Liver (tissue), 9 donors: Measurements from ENCODE around the gene OSBPL5. TPM values are rescaled to one million over a fixed set of nuclear protein-coding genes. Genes with fewer than 3 reads are reported as not detected.

Experiments
- DNase-seq: peaks from one replicate; pipeline ENCODE4 v3.0.0-alpha.2; 2017; ENCODE audit warnings: low spot score
- H3K27ac ChIP-seq, 2 donors: one replicate each; pipeline ENCODE4 v1.7.0; 2013; ENCODE audit warnings: inconsistent platforms in 2 of 2, low read length in 2 of 2, control low read depth in 1 of 2, low read depth in 1 of 2, mild to moderate bottlenecking in 1 of 2
- H3K27me3 ChIP-seq, 4 donors: one replicate each; pipeline versions ENCODE4 v1.6.1 to v1.7.0; 2013; ENCODE audit warnings: low read length in 3 of 4, inconsistent platforms in 1 of 4, mild to moderate bottlenecking in 1 of 4, moderate library complexity in 1 of 4; ENCODE audit not compliant: control insufficient read depth in 4 of 4, insufficient read depth in 4 of 4
- H3K36me3 ChIP-seq, 4 donors: one replicate each; pipeline versions ENCODE4 v1.6.1 to v1.7.0; 2013; ENCODE audit warnings: low read length in 3 of 4, mild to moderate bottlenecking in 3 of 4, low read depth in 1 of 4, moderate library complexity in 1 of 4; ENCODE audit not compliant: control insufficient read depth in 4 of 4, insufficient read depth in 3 of 4
- H3K4me1 ChIP-seq, 4 donors: one replicate each; pipeline versions ENCODE4 v1.6.1 to v1.7.0; 2013; ENCODE audit warnings: low read length in 3 of 4, mild to moderate bottlenecking in 3 of 4, moderate library complexity in 1 of 4; ENCODE audit not compliant: control insufficient read depth in 4 of 4, insufficient read depth in 4 of 4
- H3K4me3 ChIP-seq, 3 donors: one replicate each; pipeline versions ENCODE4 v1.6.1 to v1.7.0; 2013; ENCODE audit warnings: low read length in 3 of 3, control low read depth in 1 of 3, low read depth in 1 of 3, mild to moderate bottlenecking in 1 of 3
- H3K9ac ChIP-seq, 2 donors: one replicate each; pipeline ENCODE4 v1.7.0; 2013; ENCODE audit warnings: low read length in 2 of 2, mild to moderate bottlenecking in 2 of 2, moderate library complexity in 2 of 2, control low read depth in 1 of 2, low read depth in 1 of 2
- H3K9me3 ChIP-seq, 4 donors: one replicate each; pipeline versions ENCODE4 v1.6.1 to v1.7.0; 2013; ENCODE audit warnings: low read length in 3 of 4; ENCODE audit not compliant: control insufficient read depth in 4 of 4
- ATF3 ChIP-seq: IDR thresholded peaks from 2 replicates; pipeline ENCODE4 v1.6.1; 2016; ENCODE audit warnings: antibody characterized with exemption
- CTCF ChIP-seq: fragments of 150-350 bp; IDR thresholded peaks from 2 replicates; pipeline ENCODE4 v1.5.1; 2017; ENCODE audit warnings: improper control_type of control experiment, low read depth, low read length; ENCODE audit not compliant: missing input control
- EGR1 ChIP-seq, 2 donors: IDR thresholded peaks; 2 replicates each; pipeline ENCODE4 v1.6.1; 2016 to 2018; ENCODE audit warnings: antibody characterized with exemption in 2 of 2, low read depth in 2 of 2
- FOXA1 ChIP-seq: IDR thresholded peaks from 2 replicates; pipeline ENCODE4 v1.6.1; 2016; ENCODE audit warnings: antibody characterized with exemption
- FOXA2 ChIP-seq: IDR thresholded peaks from 2 replicates; pipeline ENCODE4 v1.6.1; 2016; ENCODE audit warnings: antibody characterized with exemption
- GABPA ChIP-seq, 2 donors: IDR thresholded peaks in 1 of 2; conservative IDR thresholded peaks in 1 of 2; 2 replicates each; pipeline ENCODE4 v1.6.1; 2016; ENCODE audit warnings: antibody characterized with exemption in 2 of 2, mild to moderate bottlenecking in 1 of 2, moderate library complexity in 1 of 2
- HNF4A ChIP-seq, 2 donors: conservative IDR thresholded peaks; 2 replicates each; pipeline ENCODE4 v1.6.1; 2016; ENCODE audit warnings: antibody characterized with exemption in 2 of 2, mild to moderate bottlenecking in 2 of 2
- HNF4G ChIP-seq: IDR thresholded peaks from 2 replicates; pipeline ENCODE4 v1.6.1; 2016; ENCODE audit warnings: antibody characterized with exemption
- JUND ChIP-seq, 2 donors: IDR thresholded peaks; 2 replicates each; pipeline ENCODE4 v1.6.1; 2016; ENCODE audit warnings: antibody characterized with exemption in 2 of 2
- MAX ChIP-seq: IDR thresholded peaks from 2 replicates; pipeline ENCODE4 v1.6.1; 2016; ENCODE audit warnings: antibody characterized with exemption
- RAD21 ChIP-seq, 2 donors: IDR thresholded peaks; 2 replicates each; pipeline ENCODE4 v1.6.1; 2016; ENCODE audit warnings: antibody characterized with exemption in 2 of 2, mild to moderate bottlenecking in 2 of 2
- REST ChIP-seq: IDR thresholded peaks from 2 replicates; pipeline ENCODE4 v1.6.1; 2016; ENCODE audit warnings: antibody characterized with exemption, mild to moderate bottlenecking
- RXRA ChIP-seq, 2 donors: IDR thresholded peaks; 2 replicates each; pipeline ENCODE4 v1.6.1; 2017 to 2018; ENCODE audit warnings: antibody characterized with exemption in 2 of 2, mild to moderate bottlenecking in 1 of 2
- SP1 ChIP-seq: IDR thresholded peaks from 2 replicates; pipeline ENCODE4 v1.6.1; 2018; ENCODE audit warnings: antibody characterized with exemption, mild to moderate bottlenecking
- TAF1 ChIP-seq: conservative IDR thresholded peaks from 2 replicates; pipeline ENCODE4 v1.6.1; 2016; ENCODE audit warnings: antibody characterized with exemption, mild to moderate bottlenecking
- YY1 ChIP-seq: IDR thresholded peaks from 2 replicates; pipeline ENCODE4 v1.6.1; 2016; ENCODE audit warnings: antibody characterized with exemption, mild to moderate bottlenecking
- ZBTB33 ChIP-seq: IDR thresholded peaks from 2 replicates; pipeline ENCODE4 v1.6.1; 2016; ENCODE audit warnings: antibody characterized with exemption
- WGBS: extraction: QIAGEN DNeasy Blood & Tissue Kit; methylation state at CpG from one replicate; pipeline ENCODE4 v1.1.7; 2013; 5-methylcytosine and 5-hydroxymethylcytosine counted together
- polyA plus RNA-seq, 2 donors: library from polyadenylated mRNA; stranded (reverse) in 1 of 2; unstranded in 1 of 2; fragments of 200-250 nt in 1 of 2; fragments of >200 nt in 1 of 2; fragmentation: Nextera tagmentation in 1 of 2; extraction: Ambion mirVana in 1 of 2; gene quantifications; one replicate each; pipeline versions ENCODE4 v1.2.1 to v1.2.3, GENCODE V29; 2013 to 2015
- total RNA-seq, 2 donors: library from RNA; depleted of rRNA; stranded (reverse); fragments of >200 nt; gene quantifications; one replicate each; pipeline ENCODE4 v1.2.3, GENCODE V29; 2014
- donor health status: healthy.
- donor health status: healthy.
- donor health status: healthy.
- donor health status: healthy.
- donor health status: healthy.

The OSBPL5 gene
- total and polyA plus RNA-seq, 4 donors = 0.74 to 6.2 (median 3.9) TPM

GRCh38 chr11:3119141-3119821, 45.8 kb downstream of the OSBPL5 start:
- no peak for DNase-seq
- no peaks in the 10 kb centered on the region for H3K36me3 ChIP-seq
- H3K4me3 ChIP-seq = no peak overlapping the region
- H3K9ac ChIP-seq = no peak overlapping the region
- H3K27ac ChIP-seq = no peak overlapping the region
- H3K27me3 ChIP-seq = no peaks in the 10 kb centered on the region
- no peaks in the 10 kb centered on the region for H3K4me1 ChIP-seq
- TF ChIP-seq RXRA (IDR thresholded peaks at IDR 0.05) (no peak), RAD21 (IDR thresholded peaks at IDR 0.05) (no peak), EGR1 (IDR thresholded peaks at IDR 0.05; ENCODE audit: low read depth in 2 of 2) (no peak), ZBTB33 (no peak), YY1 (no peak), FOXA1 (no peak), SP1 (no peak), REST (no peak), GABPA (IDR thresholded peaks at IDR 0.05 in 1 of 2, conservative IDR thresholded peaks at IDR 0.05 in 1 of 2) (no peak), MAX (no peak), JUND (IDR thresholded peaks at IDR 0.05) (no peak), HNF4G (no peak), HNF4A (conservative IDR thresholded peaks at IDR 0.05) (no peak), FOXA2 (no peak), CTCF (no peak), TAF1 (no peak), ATF3 (no peak)
- 97% methylated on average over 14 of the region's 14 CpGs for WGBS
- H3K9me3 ChIP-seq = no peaks in the 10 kb centered on the region
